SH-SY5Y (cell line): ENCODE data around the gene DMBT1.

ENCODE experiments used
- GATA2 ChIP-seq: IDR thresholded peaks from 2 replicates; pipeline ENCODE4 v1.6.1; 2011; ENCODE audit warnings: mild to moderate bottlenecking, low read depth, low read length
- GATA3 ChIP-seq: IDR thresholded peaks from 2 replicates; pipeline ENCODE4 v1.6.1; 2011; ENCODE audit warnings: low read depth, mild to moderate bottlenecking, low read length, moderate library complexity

Gene DMBT1

DNA sequence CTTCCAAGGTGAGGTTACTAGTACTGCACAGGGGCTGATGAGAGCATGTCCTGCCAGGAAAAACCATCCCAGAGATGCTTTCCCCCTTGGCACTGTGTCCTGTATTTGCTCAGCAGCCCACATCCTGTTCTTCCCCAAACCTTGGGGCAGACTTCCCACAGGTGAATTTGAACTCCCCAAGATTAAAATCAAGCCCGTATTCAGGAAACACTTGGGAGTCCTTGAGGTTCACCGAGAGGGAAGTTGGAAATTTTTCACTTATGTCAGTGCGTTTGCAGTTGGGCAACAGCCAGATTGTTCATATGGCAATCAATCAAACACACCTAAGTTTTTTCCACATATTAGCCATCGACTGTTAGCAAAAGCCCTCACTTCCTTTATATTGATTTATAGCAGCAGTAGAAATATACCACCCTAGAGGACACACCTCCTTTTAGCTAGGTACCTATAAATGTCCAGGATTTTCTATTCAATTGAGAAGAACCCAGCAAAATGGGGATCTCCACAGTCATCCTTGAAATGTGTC, at the start of gene DMBT1:
DMBT1 (plus strand) TSS at position 476 of the 526 bp plus-strand sequence; CDS start at position 493, 17 bp downstream.
- TF ChIP-seq GATA3 (no peak), GATA2 (no peak)

DNA sequence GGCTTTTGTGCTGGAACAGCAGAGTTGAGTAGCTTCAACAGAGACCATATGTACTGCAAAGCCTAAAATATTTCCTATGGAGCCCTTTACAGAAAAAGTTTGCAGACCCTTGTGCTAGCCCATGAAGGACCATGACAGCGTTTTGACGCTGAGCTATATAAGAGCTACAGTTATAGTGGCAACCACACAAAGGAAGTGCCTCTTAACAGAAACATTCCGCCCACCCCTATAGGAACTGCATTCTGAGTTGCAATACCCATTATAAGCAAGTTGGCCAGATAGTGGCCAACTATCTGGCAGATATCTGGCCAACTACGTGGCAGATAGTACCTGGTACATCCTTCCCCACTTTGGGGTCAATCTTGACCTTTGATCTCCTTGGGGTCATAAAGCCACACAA, 47.5 kb upstream of the DMBT1 start:
- TF ChIP-seq GATA3 (no peak), GATA2 (no peak)

DNA sequence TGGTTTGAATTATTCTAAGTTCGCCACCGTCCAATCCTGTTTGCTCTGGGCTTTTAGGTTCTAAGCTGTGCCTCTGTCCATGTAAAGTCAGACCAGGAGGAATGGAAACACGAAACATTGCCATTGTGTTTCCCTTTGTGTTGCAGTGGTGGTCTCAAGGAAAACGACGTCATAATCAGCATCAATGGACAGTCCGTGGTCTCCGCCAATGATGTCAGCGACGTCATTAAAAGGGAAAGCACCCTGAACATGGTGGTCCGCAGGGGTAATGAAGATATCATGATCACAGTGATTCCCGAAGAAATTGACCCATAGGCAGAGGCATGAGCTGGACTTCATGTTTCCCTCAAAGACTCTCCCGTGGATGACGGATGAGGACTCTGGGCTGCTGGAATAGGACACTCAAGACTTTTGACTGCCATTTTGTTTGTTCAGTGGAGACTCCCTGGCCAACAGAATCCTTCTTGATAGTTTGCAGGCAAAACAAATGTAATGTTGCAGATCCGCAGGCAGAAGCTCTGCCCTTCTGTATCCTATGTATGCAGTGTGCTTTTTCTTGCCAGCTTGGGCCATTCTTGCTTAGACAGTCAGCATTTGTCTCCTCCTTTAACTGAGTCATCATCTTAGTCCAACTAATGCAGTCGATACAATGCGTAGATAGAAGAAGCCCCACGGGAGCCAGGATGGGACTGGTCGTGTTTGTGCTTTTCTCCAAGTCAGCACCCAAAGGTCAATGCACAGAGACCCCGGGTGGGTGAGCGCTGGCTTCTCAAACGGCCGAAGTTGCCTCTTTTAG, 46.3 kb upstream of the DMBT1 start:
- TF ChIP-seq GATA2, result no peak
- TF ChIP-seq GATA3, result no peak

DNA sequence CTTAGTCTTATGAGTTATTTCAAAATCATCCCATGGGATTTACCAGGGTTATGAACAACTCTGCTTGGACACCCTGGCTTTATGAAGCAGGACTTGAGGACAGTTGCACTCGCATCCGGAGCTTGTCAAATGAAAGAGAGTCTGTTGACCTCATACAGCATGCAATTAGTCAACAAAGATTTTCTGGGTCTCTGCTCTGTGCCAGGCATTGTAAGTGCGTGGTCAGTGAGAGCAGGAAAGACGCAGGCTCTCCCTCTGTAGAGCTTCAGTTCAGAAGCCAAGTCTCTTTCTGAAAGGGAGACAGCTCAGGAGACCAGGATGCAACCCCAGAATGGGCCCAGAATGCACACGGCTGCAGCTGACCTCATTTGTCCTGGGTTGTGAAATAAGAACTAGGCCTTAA, 45.5 kb upstream of the DMBT1 start:
- TF ChIP-seq GATA3 (no peak), GATA2 (no peak)

GRCh38 chr10:122515588-122516231, 44.8 kb upstream of the DMBT1 start:
- TF ChIP-seq GATA2 (no peak), GATA3 (no peak)

GRCh38 chr10:122516734-122517133, 43.8 kb upstream of the DMBT1 start:
- no peak for TF ChIP-seq GATA3
- no peak for TF ChIP-seq GATA2

- TF ChIP-seq GATA2, result no peak
- no peak for TF ChIP-seq GATA3
Observed at GRCh38 chr10:122519144-122519543, 41.4 kb upstream of the DMBT1 start.

DNA sequence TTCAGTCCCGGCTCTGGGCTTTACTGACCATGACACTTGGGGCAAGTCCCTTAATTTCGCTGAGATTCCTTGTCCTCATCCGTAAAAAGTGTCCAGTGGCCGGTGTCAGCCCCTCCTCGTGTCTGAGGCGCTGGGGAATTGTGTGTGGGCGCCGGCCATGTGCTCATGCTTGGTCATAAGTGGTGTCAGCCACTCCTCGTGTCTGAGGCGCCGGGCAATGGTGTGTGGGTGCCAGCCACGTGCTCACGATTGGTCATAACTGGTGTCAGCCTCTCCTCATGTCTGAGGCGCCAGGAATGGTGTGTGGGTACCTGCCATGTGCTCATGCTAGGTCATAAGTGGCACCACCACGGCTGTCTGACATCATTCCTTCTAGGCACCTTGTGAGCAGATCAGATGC, 40.7 kb upstream of the DMBT1 start:
- TF ChIP-seq GATA2 (no peak), GATA3 (no peak)

- TF ChIP-seq GATA3, result no peak
- TF ChIP-seq GATA2, result no peak
Observed at GRCh38 chr10:122521011-122521410, 39.5 kb upstream of the DMBT1 start.

- TF ChIP-seq GATA2 (no peak), GATA3 (no peak)
Observed at GRCh38 chr10:122524811-122525210, 35.7 kb upstream of the DMBT1 start.

DNA sequence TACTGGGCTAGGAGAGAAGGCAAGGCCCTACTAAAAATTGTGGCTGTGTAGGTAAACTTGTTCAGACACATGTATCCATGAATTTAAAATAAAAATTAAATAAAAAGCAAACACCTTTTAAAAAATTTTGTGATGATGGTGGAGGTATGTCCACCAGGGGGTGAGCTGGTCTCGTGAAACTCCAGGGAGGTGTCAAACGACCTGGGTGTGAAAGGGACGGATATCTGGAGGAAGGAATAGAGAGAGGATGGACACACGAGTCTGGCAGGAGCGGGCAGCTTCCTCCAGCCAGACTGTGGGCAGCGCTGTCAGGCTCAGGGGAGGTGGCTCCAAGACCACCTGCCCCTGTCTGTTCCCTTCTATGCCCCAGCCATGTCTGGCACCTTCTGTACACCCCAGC, 34.8 kb upstream of the DMBT1 start:
- no peak for TF ChIP-seq GATA3
- no peak for TF ChIP-seq GATA2

DNA sequence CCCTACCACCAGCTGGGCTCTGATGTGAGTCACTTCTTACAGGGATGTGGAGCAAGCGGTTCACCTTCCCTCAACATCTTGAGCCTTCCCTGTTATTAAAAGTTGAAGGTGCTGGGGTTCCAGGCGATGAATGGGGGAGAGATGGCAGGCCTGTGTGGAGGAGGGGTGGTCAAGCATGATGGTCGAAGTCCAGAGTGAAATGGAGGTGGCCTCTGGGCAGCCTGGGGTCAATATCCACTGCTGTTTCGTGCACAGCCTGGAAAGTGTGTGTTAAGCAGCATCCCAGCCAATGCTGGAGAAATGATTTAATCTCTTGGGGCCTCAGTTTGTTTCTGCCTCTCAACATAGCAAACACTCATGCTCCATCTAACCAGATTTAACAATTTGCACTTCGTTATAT, 33.7 kb upstream of the DMBT1 start:
- TF ChIP-seq GATA2 (no peak), GATA3 (no peak)

- no peak for TF ChIP-seq GATA3
- TF ChIP-seq GATA2, result no peak
Observed at GRCh38 chr10:122530177-122530576, 30.4 kb upstream of the DMBT1 start.

DNA sequence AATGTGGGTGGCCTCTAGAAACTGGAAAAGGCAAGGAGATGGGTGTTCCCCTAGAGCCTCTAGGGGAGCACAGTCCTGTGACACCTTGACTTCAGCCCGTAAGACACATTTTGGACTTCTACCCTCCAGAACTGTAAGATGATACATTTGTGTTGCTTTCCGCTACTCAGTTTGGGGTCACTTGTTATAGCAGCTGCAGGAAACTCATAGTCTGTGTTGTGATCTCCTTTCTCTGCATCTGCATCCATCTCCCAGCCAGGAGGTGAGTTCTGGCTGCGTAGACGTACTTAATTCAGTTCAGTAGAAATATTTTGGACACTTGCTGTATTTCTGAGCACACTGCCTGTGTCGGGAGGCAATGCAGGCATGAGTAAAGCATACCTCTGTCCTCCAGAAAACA, 29.3 kb upstream of the DMBT1 start:
- no peak for TF ChIP-seq GATA2
- no peak for TF ChIP-seq GATA3

DNA sequence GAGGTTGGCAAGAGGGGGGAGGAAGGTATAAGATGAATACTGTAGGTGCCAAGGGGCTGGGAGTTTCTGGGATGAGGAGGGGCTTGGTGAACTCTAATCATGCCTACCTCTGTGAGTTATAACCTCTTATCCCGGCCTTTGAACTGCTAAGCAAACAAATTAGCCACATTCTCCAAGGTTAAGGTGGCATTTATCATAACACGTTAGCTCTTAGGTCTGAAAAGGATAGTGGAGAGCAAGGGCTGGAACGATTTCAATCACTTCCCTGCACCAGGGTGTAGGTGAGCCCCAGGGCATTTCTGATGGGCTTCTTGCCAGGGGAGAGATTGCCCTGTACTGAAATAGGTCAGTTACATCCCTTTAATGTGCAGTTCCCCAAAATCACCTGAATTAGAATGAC, 28.6 kb upstream of the DMBT1 start:
- TF ChIP-seq GATA2 (no peak), GATA3 (no peak)
